MM.1S (cell line): ENCODE data around the gene TIMP4.

Experiments
- DNase-seq: peaks from one replicate; pipeline ENCODE4 v3.0.0-alpha.2; 2015
- H2AFZ ChIP-seq: fragments of 300-600 bp; sonication (generic); 2 replicates; pipeline ENCODE4 v1.6.0; 2016; ENCODE audit warnings: antibody characterized with exemption, low read length
- H3F3A ChIP-seq: fragments of 300-600 bp; sonication (generic); 2 replicates; pipeline ENCODE4 v1.6.1; 2016; ENCODE audit warnings: mild to moderate bottlenecking, antibody characterized with exemption, low read length, moderate library complexity, mixed read lengths; ENCODE audit not compliant: insufficient read depth
- H3K27ac ChIP-seq: fragments of 300-600 bp; sonication (generic); 2 replicates; pipeline ENCODE4 v1.5.1; 2016; ENCODE audit warnings: mild to moderate bottlenecking, low read length
- H3K27me3 ChIP-seq: fragments of 300-600 bp; sonication (generic); replicated peaks from 2 replicates; pipeline ENCODE4 v1.6.0; 2016; ENCODE audit warnings: low read length; ENCODE audit not compliant: insufficient read depth
- H3K36me3 ChIP-seq: fragments of 300-600 bp; sonication (generic); replicated peaks from 2 replicates; pipeline ENCODE4 v1.6.1; 2016; ENCODE audit warnings: mild to moderate bottlenecking, low read length, mixed read lengths; ENCODE audit not compliant: insufficient read depth
- H3K4me1 ChIP-seq: fragments of 300-600 bp; sonication (generic); 2 replicates; pipeline ENCODE4 v1.6.1; 2016; ENCODE audit warnings: low read length, mixed read lengths
- H3K4me2 ChIP-seq: fragments of 300-600 bp; sonication (generic); 2 replicates; pipeline ENCODE4 v1.6.0; 2016; ENCODE audit warnings: low read depth, low read length
- H3K4me3 ChIP-seq: fragments of 300-600 bp; sonication (generic); 2 replicates; pipeline ENCODE4 v1.5.1; 2016; ENCODE audit warnings: low read length, mixed read lengths
- H3K79me2 ChIP-seq: fragments of 300-600 bp; sonication (generic); 2 replicates; pipeline ENCODE4 v1.6.1; 2016; ENCODE audit warnings: mixed run types, low read length, mixed read lengths
- H3K9ac ChIP-seq: fragments of 300-600 bp; sonication (generic); 2 replicates; pipeline ENCODE4 v1.6.1; 2016; ENCODE audit warnings: low read length, mixed read lengths
- H3K9me2 ChIP-seq: fragments of 300-600 bp; sonication (generic); replicated peaks from 2 replicates; pipeline ENCODE4 v1.6.1; 2016; ENCODE audit warnings: mild to moderate bottlenecking, low read length, mixed read lengths; ENCODE audit not compliant: insufficient read depth
- H3K9me3 ChIP-seq: fragments of 300-600 bp; sonication (generic); replicated peaks from 2 replicates; pipeline ENCODE4 v1.6.1; 2016; ENCODE audit warnings: mild to moderate bottlenecking, low read length, mixed read lengths; ENCODE audit not compliant: insufficient read depth
- H4K20me1 ChIP-seq: fragments of 300-600 bp; sonication (generic); 2 replicates; pipeline ENCODE4 v1.6.1; 2016; ENCODE audit warnings: mild to moderate bottlenecking, low read length, moderate library complexity, mixed read lengths; ENCODE audit not compliant: insufficient read depth
- EZH2 ChIP-seq: fragments of 300-600 bp; sonication (generic); optimal IDR thresholded peaks from 2 replicates; pipeline ENCODE3; 2017; ENCODE audit warnings: low read depth, mild to moderate bottlenecking, antibody characterized with exemption, low read length, mixed read lengths
- EZH2phosphoT487 ChIP-seq: fragments of 300-600 bp; sonication (generic); IDR thresholded peaks from 2 replicates; pipeline ENCODE4 v1.6.1; 2018; ENCODE audit warnings: antibody characterized with exemption, low read length
- TF ChIP-seq, protein P1 (sequence below): fragments of 300-600 bp; sonication (generic); IDR thresholded peaks from 2 replicates; pipeline ENCODE4 v1.5.1; 2016; ENCODE audit warnings: antibody characterized with exemption, low read length, mixed read lengths

TIMP4 gene

DNA sequence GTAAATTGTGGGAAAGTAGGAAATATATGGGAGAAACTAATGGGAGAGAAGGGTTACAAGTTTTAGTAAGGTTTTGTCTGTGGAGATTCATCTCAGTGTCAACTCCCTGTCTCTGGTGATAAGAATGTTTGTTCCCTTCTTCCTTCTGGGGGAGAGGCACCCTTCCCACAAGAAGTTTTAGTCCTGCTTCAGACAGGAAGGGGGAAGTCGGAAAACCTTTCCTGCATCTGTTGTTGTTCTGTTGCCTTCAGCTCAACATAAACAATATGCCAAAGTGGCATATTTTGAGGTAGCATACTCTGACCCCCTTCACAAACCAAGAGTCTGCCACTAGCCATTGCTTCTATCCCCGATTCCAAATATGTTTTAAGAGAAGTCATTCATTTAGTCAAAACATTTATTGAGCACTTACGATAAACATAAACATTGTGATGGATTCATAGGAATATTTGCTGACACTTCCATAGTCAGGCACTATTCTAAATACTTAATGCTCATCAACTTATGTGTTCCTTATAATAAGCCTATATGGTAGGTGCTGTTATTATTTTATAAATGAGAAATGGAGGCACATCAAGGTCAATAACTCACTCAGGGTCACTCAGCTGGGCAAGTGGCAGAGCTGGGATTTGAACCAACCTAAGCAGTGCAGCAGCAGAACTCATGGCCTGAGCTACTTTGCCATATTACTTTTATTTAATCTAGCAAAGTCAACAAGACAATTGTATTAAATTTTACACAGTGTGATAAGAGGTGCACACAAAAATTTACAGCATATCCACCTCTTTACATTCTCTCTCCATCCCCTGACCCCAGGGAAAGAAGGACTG lies 34.2 kb upstream of the TIMP4 start:
- Histone ChIP-seq H3K9me2 (no peaks in the 10 kb centered on the region), H3K36me3 (no peaks in the 10 kb centered on the region), H3K9ac (no peak overlapping the region), H2AFZ (no peak overlapping the region), H3K27me3 (no peaks in the 10 kb centered on the region), H4K20me1 (no peaks in the 10 kb centered on the region), H3K27ac (no peak overlapping the region), H3K79me2 (no peaks in the 10 kb centered on the region), H3K4me3 (no peak overlapping the region), H3K4me2 (no peak overlapping the region), H3F3A (no peaks in the 10 kb centered on the region), H3K4me1 (peaks cover 5% of the 10 kb centered on the region; the same call in 1 of the 2 replicates), H3K9me3 (no peaks in the 10 kb centered on the region)
- TF ChIP-seq EZH2, result no peak
- TF ChIP-seq, protein P1, sequence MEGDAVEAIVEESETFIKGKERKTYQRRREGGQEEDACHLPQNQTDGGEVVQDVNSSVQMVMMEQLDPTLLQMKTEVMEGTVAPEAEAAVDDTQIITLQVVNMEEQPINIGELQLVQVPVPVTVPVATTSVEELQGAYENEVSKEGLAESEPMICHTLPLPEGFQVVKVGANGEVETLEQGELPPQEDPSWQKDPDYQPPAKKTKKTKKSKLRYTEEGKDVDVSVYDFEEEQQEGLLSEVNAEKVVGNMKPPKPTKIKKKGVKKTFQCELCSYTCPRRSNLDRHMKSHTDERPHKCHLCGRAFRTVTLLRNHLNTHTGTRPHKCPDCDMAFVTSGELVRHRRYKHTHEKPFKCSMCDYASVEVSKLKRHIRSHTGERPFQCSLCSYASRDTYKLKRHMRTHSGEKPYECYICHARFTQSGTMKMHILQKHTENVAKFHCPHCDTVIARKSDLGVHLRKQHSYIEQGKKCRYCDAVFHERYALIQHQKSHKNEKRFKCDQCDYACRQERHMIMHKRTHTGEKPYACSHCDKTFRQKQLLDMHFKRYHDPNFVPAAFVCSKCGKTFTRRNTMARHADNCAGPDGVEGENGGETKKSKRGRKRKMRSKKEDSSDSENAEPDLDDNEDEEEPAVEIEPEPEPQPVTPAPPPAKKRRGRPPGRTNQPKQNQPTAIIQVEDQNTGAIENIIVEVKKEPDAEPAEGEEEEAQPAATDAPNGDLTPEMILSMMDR, result no peak
- TF ChIP-seq EZH2phosphoT487, result no peak
- no peak for DNase-seq

DNA sequence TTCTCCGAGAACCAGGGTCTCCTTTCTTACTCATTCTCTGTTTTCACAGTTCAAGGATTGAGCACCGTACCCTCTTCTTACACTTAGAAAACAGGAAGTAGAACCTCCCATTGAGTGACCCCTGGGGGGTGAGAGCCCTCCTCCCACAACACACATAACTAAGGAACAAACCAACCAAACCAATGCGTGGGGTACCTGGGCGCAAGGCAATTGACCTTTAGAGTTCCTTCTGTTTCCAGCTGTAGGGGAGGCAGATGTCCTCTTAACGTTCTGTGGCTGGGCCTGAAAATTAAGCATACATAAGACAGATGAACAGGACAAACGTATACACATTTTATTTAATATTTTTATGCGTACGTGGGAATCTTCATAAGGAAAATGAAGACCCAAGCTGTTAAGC lies 33.5 kb upstream of the TIMP4 start:
- Histone ChIP-seq H3K36me3 (no peaks in the 10 kb centered on the region), H3K9me3 (no peaks in the 10 kb centered on the region), H3K79me2 (no peaks in the 10 kb centered on the region), H2AFZ (no peak overlapping the region), H3F3A (no peaks in the 10 kb centered on the region), H3K4me3 (no peak overlapping the region), H3K9ac (no peak overlapping the region), H3K4me2 (no peak overlapping the region), H3K27me3 (no peaks in the 10 kb centered on the region), H3K27ac (no peak overlapping the region), H3K9me2 (no peaks in the 10 kb centered on the region), H4K20me1 (no peaks in the 10 kb centered on the region), H3K4me1 (peaks cover 5% of the 10 kb centered on the region; the same call in 1 of the 2 replicates)
- no peak for DNase-seq
- TF ChIP-seq EZH2, result no peak
- TF ChIP-seq, protein P1, result no peak
- no peak for TF ChIP-seq EZH2phosphoT487

DNA sequence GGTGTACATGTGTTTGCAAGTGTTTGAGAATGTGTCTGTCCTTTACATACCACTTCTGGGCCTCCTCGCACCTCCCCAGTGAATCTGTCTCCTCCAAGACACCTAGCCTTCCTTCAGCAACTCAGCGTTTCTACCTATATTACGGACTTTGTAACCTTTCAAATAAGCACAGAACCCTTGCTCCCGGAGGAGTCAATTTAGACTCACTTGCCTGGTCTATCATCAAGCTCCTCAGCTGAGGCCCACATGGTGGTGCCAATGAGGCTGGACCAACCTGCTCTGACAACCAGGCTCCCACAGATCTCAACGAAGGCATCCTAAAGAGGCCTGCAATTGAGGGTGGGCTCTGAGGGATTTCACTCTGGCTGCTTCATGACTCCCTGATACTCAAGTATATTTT lies 32.8 kb upstream of the TIMP4 start:
- Histone ChIP-seq H2AFZ (no peak overlapping the region), H3K4me1 (peaks cover 5% of the 10 kb centered on the region; the same call in 1 of the 2 replicates), H3K9ac (no peak overlapping the region), H3F3A (no peaks in the 10 kb centered on the region), H3K36me3 (no peaks in the 10 kb centered on the region), H3K4me3 (no peak overlapping the region), H3K79me2 (no peaks in the 10 kb centered on the region), H3K27me3 (no peaks in the 10 kb centered on the region), H3K4me2 (no peak overlapping the region), H3K9me3 (no peaks in the 10 kb centered on the region), H3K9me2 (no peaks in the 10 kb centered on the region), H3K27ac (no peak overlapping the region), H4K20me1 (no peaks in the 10 kb centered on the region)
- TF ChIP-seq EZH2 (no peak), EZH2phosphoT487 (no peak)
- TF ChIP-seq, protein P1, result no peak
- DNase-seq, result no peak
